GM19023 (cell line): Measurements from ENCODE around the gene ABHD12.
"Not testable (repeated sequence)": the region's sequence is repeated elsewhere in the genome, so short reads cannot be mapped to it uniquely, and the experiment has no call there.

ENCODE experiments used
- ATAC-seq: cut with Tn5 transposase; IDR thresholded peaks from one replicate; pipeline ENCODE4 v1.9.1; 2021; ENCODE audit warnings: mild to moderate bottlenecking, moderate library complexity; ENCODE audit not compliant: unreplicated experiment

ABHD12 gene

DNA sequence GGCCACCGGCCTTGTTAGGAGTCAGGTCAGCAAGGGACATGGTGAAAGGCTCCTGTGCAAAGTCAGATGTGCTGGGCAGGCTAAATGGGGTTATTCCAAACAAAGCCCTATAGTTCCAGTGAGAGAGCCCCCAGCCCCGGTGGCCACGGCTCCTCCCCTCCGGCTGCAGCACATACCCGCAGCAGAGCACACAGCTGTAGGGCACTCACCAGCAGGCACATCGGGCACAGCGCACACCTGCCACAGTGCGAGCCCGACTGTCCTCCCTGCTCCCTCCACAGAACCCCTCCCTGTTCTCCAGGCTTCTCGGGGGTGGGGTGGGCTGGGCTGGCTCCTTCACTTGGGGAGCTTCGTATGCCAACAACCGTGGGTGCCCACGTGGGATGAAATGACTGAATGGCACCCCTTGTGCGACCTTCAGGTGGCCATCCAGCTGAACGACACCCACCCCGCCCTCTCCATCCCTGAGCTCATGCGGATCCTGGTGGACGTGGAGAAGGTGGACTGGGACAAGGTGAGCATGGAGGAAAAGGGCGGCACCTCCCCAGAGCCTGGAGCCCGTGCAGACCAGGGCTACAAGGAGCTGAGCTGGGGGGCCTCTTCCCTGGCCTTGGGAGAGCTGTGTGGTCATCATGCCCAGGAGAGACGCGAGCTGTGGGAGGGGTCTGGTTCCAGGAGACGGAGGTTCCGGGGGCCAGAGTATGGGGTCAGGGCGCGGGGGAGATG, 111.8 kb downstream of the ABHD12 start:
- no peak for ATAC-seq

DNA sequence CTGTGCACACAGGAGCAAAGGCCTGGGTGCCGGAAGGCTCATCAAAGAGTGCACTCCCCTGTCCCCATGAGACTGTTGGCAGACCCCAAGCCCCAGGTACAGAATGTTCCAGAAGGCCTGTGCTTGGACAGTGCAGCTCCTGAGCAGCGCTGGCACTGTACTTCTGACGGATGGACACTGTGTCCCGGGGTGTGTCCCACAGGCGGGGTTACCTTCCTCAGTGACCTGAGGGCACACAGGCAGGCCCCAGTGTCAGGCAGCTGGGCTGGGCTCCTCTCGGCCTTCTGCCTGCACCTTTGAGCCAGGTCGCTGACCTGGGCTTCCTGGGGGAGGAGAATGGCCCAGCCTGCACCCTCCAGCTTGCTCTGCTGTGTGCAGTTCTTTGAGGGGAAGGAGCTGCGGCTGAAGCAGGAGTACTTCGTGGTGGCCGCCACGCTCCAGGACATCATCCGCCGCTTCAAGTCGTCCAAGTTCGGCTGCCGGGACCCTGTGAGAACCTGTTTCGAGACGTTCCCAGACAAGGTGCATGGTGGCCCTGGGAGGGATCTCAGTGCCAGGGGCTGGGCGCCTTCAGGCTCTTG, 112.6 kb downstream of the ABHD12 start:
- ATAC-seq = no peak

DNA sequence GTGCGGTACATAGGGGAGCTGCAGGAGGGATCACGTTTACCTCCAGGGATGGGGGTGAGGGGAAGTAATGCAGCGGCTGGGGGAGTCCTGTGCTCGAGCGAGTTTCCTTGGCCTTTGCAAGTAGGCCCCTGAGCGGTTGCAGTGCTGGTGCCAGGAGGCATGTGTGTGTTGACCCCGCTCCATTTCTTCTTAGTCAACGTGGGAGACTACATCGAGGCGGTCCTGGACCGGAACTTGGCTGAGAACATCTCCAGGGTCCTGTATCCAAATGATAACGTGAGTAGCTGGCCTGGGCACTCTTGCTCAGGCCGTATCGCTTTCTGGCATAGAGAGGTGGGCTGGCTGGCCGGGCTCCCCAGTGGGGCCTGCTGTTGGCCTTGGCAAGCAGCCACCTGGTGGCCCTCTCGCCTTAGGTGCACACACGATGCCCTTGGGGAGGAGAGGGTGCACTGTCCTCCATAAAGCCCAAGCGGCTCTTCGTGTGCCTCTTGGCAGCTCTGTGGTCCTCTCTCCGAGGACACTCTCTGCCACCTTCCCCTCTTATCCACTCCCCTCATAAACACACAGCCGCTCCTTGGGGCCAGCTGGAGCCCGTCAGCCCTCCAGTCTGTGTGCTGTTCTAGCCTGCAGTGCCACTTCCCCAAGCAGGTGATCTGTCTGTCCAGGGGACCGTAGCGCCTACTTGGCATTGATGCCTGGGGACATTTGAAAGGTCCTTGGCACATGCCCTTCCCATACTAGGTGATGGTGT, 113.4 kb downstream of the ABHD12 start:
- no peak for ATAC-seq

DNA sequence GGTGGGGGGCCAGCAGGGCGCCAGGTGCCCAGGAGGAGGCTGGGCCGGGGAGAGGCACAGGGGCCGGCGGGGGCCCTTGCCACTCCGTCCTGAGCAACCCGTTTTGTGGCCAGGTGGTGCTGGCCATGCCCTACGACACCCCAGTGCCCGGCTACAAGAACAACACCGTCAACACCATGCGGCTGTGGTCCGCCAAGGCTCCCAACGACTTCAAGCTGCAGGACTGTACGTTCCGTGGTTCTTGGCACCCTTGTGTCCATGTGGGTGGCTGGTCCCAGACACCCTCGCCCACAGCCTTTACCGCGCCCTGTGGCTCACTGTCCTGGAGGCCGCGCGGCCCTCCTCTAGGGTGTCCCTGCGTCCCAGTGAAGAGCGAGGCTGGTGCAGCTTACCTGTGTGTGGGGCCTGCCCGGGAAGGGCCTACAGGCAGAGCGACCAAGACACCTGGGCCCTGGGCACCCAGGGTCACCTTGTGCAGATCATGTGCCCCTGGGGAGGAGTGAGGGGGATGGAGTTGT, 114.0 kb downstream of the ABHD12 start:
- ATAC-seq = no peak

DNA sequence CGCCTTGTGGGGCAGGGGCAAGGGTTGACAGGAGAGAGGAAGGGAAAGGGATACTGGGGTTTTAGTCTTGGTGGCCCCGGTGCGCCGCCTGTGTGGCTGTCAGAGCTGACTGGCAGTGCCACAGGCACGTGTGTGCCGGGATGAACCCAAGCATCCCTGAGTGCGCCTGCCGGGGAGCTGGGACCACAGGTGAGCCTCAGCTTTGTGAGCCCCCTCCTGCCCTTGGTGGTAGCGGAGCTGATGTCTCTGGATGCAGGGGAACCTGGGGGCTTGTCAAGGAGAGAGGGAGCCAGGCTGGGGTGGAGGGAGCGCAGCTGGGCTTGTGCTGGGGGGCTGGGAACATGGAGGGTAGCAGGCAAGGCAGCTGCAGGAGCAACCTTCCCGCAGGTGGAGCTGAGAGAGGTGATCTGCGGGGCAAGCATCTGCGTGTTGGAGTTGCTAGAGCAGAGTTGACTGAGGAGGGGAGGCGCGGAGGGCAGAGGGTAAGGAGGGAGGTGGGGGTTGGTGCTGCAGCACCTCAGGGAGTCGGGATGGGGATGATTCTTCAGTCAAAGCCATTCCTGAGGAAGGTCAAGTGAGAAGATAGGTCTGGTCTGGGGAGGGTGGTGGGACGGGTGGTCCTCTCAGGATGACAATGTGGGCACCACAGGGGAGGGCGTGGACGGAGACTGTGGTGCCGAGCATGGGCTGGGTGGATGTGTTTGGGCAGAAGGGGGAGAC, 114.7 kb downstream of the ABHD12 start:
- no peak for ATAC-seq

DNA sequence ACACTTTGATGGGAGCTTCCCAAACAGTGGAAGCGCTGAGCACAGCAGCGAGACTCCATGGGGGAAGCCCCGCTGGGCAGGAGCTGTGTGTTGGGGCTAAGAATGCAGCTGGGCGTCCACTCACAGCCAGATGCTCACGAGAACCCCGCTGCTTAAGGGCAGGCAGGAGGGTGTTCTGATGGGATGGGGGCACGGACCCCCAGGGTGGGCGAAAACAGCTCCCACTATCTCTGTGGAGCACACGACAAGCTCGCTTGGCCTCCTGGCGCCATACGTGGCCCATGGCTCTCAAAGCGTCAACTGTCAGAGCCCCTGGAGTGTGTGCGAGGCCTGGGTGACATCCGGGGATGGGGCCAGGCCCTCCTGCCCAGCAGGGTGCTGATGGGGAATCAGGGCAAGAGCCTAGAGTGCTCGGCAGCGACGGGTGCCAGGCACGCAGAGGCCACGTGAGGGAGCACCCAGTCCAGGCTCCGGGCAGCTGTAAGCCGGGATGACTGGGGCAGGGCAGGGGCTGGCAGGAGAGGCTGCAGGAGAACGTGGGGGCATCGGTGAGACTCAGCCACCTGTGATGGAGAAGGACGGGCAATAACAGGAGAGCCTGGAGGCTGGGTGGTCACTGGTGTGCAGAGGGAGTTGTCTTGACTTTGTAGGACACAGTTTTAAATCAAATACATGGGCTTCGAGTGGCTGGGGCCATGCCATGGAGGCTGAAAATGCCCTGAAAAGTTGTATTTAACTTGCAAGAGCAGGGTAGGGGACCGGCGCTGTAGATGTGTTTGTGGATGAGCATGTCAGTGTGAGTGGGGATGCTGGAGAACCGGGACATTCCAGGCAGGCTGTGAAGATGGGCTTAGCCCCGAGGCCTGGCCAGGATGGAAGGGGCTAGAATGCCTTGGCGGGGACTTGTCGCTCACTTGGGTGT, 115.5 kb downstream of the ABHD12 start:
- ATAC-seq = no peak

DNA sequence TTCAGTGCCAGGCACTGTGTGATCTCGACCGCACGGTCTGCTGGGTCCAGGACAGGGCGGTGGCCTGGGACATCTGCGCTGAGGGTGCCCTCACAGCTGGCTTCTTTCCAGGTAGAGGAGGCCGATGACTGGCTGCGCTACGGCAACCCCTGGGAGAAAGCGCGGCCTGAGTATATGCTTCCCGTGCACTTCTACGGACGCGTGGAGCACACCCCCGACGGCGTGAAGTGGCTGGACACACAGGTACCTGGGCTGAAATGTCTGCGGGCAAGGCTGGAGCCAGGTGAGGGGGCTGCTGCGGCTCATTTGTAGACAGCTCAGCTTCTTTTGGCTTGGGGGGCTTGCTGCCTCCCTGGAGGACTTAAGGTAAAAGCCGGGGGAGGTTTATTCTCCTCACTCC, 116.2 kb downstream of the ABHD12 start:
- no peak for ATAC-seq

DNA sequence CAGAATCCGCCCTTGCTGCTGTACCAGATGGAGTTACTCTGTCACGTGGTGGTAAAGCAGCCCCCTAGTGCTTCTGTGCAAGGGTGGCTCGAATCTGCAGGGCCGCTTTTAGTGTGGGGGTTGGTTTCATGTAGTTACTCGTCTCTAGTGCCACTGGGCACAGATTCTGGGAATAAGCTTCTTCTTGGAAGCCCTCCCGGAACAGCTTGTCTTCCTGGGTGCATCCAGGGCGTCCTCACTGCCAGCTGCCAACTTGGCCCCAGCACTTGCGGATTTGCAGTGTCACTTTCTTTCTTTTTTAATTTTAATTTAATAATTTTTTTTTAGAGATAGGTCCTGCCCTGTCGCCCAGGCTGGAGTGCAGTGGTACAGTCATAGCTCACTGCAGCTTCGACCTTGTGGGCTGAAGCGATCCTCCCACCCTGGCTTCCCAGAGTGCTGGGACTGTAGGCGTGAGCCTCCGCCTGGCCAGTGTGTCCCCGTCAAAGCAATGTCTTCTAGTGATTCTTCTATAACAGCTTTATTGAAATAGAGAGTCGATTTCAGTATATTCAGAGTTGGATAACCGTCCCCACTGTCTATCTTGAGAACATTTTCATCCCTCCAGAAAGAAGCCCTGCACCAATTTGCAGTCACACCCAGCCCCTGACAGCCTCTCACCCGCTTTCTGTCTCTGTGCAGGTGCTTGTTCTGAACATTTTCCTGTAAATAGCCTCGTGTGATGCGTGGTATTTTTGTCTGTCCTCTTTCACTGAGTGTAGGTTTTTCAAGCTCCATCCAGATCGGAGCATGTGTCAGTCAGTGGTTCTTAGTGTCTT, 116.9 kb downstream of the ABHD12 start:
- ATAC-seq = no peak

DNA sequence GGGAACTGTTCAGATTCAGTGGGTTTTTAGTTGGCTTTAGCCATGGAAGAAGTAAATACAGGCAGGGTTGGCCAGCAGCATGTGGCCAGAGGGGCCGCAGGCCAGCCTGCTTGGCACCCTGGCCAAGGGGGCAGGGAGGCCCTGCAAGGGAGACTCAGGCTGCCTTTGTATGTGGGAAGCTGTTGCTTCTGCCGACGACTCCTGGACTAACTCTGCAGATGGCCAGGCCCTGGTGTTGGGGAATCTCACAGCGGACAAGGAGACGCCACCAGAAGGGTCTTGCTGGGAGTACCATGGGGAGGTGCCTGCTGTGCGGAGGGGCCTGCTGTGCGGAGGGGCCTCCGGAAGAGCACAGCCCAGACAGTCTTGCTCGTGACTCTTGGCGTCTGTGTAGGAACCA, 117.6 kb downstream of the ABHD12 start:
- no peak for ATAC-seq

DNA sequence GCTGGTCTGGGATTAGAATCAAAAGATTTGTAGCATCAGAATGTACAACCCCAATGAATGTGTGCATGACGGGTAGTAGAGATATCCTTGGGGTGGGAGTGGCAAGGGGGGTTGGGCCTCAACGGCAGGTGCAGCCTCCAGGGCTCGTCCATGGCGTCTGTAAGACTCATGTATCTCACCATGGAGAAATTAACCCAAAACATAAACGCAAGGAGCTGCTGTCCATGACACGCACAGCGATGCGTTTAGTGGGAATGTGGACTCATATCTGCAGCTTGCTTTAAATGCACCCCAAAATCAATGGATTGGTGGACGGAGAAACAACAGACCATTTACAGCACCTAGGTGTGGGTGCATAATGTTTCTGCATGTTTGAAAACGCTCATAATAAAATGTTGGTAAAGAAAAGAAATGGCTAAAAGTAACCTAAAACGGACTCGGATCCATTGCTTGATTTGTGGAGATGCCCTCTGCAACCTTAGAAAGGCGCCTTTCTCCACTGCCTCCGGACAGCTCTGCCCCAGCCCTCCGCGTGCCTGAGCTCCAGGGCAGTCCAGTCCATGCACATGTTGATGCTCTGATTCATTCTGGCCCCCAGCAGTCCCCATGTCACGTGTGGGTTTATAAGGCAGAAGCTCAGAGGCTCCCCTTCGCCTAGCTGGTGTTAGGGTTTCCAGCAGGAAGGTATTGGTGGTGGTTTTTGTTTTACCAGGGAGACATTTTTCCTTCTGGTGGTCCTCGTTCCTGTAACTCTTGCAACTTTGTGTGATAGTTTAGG, 118.2 kb downstream of the ABHD12 start:
- ATAC-seq = no peak

DNA sequence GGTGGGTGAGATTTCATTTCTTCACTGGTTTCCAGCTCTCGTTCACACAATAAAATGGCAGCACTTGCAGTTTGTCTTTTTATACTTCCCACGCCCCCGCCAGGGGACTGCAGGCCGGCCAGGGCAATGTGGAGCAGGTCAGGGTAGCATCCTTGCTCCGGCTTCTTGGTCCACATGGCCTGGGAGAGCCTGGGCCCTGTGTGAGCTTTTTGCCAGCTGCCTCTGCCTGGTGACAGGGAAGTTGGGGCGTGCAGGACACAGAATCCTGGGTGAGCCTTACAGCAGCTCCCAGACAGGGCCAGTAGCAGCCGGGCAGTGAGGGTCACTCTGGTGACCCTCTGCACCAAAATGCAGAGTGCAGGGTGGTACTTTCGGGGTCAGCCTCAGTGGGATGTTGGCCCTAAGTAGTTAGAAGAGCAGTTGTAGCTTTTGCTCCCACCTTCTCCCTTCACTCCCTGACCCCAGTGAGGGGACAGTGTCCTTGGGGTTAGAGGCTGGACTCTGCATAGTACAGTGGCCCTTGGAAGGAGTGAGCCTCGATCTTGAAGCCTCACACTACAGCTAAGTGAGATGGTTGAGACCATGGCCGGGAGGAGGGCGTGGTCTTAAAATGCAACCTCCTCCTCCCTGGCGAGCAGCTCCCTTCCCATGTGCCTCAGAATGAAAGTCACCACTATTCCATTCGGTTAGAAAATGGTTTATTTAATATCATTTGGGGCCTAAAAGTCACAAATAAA, 119.0 kb downstream of the ABHD12 start:
- ATAC-seq = no peak

DNA sequence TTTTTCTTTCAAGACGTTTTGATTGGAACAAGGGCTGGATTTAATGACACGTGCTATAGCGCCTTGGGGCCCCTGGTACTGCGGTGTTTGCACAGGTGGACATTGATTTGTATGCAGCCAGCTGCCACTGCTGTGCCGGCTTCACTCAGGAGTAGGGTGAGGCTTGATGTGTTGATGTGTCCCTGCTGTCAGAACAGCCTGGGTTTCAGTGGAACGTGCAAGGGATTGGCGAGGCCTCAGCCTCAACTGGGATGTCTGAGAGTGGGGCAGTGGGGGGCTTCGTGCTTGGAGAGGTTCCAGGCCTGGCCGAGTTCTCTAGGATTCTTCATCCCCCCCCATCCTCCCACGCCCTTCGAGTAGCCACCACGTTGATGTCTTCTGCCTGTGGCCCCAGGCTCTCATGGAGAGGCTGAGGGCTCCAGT, 119.8 kb downstream of the ABHD12 start:
- no peak for ATAC-seq

DNA sequence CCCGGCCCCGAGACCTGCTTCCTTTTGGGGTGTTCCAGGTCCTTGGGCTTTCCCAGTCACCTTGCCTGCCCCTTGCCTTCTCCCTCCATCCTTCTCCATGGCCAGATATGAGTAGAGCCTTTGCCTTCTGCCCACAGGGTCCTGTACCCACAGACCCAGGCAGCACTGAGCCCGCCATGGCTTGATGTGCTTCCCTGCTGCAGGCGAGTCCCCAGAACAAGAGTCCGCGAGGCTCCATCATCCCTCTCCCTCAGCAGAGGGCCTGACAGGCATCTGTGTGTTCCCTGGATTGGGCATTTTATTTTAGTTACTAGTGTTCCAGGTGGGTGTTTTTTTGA, 120.8 kb downstream of the ABHD12 start:
- ATAC-seq = no peak

DNA sequence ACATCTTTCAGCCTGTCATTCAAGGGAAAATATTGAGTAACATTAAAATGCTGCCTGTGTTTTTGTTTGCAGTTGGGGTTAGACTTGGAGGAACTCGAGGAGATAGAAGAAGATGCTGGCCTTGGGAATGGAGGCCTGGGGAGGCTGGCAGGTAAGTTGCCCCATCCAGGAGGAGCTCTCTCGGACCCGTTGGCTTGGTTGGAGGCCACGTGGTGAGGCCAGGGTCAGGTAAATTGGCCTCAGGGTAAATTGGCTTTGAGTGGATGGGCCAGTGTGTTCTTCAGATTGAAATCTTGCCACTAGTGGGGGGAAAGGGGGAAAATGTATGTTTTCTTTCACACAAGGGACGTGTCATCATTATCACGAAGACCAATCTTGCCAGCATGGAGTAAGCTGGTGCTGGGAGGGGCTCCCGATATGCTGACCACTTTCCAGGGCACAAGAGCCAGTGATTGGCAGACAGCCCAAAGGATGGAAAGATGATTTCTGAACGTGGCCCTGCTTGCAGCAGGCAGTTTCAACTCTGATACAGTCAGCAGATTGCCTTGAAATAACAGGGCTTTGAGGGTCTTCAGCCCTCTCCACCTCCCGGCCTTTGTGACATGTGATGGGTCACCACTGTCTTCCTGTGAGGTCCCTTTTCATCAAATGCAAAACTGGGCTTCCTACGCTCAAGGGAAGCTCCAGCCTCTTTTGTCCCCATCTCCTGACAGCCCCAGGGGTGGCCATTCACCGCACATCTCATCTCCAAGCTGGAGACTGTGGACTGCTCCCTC, 121.4 kb downstream of the ABHD12 start:
- no peak for ATAC-seq

DNA sequence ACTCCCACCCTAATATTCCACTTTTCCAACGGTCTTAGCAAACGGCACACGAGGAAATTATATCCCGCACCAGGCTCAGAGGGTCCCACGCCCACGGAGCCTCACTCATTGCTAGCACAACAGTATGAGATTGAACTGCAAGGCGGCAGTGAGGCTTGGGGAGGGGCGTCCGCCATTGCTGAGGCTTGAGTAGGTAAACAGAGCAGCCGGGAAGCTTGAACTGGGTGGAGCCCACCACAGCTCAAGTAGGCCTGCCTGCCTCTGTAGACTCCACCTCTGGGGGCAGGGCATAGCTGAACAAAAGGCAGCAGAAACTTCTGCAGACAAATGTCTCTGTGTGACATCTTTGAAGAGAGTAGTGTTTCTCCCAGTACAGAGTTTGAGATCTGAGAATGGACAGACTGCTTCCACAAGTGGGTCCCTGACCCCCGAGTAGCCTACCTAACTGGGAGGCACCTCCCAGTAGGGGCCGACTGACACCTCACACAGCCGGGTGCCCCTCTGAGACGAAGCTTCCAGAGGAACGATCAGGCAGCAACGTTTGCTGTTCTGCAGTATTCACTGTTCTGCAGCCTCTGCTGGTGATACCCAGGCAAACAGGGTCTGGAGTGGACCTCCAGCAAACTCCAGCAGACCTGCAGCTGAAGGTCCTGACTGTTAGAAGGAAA, 129.7 kb downstream of the ABHD12 start:
- ATAC-seq = not testable (repeated sequence)

DNA sequence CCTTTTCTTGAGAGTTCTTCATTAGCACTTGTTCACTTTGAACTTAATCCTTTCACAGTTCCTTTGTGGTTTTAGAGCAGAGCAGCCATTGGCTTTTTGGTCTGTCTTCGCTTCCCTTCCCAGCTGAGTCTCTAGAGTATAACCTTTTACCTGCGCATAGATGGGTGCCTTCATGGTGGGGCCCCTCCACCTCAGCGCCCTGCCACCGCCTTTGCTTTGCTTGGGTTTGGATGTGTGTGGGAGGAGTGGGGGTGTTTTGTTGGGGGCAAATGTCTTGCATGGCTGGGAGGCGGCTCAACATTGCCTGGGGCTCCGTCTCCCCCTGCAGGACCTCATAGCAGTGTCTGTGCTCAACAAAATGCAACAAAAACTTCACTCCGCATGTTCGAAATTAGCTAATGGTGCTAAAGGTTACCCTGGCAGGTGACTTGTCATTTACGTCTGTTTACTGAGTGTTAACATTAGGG, 130.8 kb downstream of the ABHD12 start:
- no peak for ATAC-seq

DNA sequence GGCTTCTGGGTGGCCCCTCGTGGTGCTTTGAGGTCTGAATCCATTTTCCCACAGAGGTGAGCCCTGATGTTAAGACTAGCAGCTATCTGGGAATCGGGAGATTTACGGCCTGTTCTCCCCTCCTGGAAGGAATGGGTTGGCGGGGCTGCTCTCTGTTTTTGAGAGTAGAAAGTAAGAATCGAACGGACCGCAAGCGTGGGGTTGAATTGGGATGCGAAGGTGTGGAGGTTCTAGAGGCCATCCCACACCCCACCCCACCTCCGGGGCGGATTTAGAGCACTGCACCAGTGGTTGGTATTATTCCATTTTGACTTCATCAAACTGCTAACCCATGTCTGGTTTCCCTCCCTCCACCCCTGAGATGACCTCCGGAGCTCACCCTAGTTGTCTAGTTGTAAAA, 131.3 kb downstream of the ABHD12 start:
- no peak for ATAC-seq
